ENCODE measurements around the gene RAN. TPM values are rescaled to one million over a fixed set of nuclear protein-coding genes. Genes with fewer than 3 reads are reported as not detected.

RAN gene
- total and polyA plus RNA-seq, 4 donors = 265 to 559 (median 488) TPM

GRCh38 chr12:130920723-130921381 is 49.0 kb downstream of the RAN start:
- Histone ChIP-seq H3K4me1 (ENCODE audit: control insufficient read depth, insufficient read depth, low read length) (peaks cover 26% of the 10 kb centered on the region), H3K27me3 (ENCODE audit: control insufficient read depth, insufficient read depth, low read length) (no peaks in the 10 kb centered on the region), H3K9me3 (ENCODE audit: control insufficient read depth, insufficient read depth, low read length) (peaks cover 2% of the 10 kb centered on the region), H3K27ac (ENCODE audit: low read depth, low read length) (no peak overlapping the region), H3K36me3 (ENCODE audit: control insufficient read depth, insufficient read depth, low read length) (no peaks in the 10 kb centered on the region), H3K4me3 (ENCODE audit: low read depth, low read length) (no peak overlapping the region)
- 79% methylated on average over 3 of the region's 8 CpGs for WGBS (ENCODE audit: insufficient coverage)
- no peak for DNase-seq (ENCODE audit: low read depth in 4 of 6, low spot score in 6 of 6)

DNA sequence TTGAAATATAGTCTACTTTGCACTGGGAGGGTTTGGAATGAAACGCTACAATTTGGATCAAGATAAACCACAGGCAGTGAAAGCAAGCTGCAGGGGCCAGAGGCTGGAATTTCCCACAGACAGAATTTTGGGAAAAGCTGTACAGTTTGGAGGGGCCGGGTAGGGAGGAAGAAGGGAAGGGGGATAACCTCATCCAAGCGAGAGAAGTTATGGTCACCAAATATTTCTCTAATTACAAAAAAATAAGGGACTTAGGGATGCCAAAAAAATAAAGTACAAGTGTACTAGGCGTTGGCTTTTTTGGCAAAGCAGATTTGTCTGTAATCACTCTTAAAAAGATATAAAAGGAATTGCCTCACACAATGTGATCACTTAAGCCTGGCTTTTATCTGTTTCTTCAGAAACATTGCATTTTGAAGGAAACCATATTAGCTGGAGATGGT is 50.7 kb downstream of the RAN start:
- peak overlapping the region; percentile 57 for H3K27ac ChIP-seq (ENCODE audit: low read depth, low read length)
- peaks cover 2% of the 10 kb centered on the region for H3K9me3 ChIP-seq (ENCODE audit: control insufficient read depth, insufficient read depth, low read length)
- peak in 2 of 6 donors; percentile 47 to 52 for DNase-seq (ENCODE audit: low read depth in 4 of 6, low spot score in 6 of 6)
- no peaks in the 10 kb centered on the region for H3K36me3 ChIP-seq (ENCODE audit: control insufficient read depth, insufficient read depth, low read length)
- no peaks in the 10 kb centered on the region for H3K27me3 ChIP-seq (ENCODE audit: control insufficient read depth, insufficient read depth, low read length)
- H3K4me3 ChIP-seq (ENCODE audit: low read depth, low read length) = no peak overlapping the region
- 20% methylated on average over 1 of the region's 4 CpGs for WGBS (ENCODE audit: insufficient coverage)
- H3K4me1 ChIP-seq (ENCODE audit: control insufficient read depth, insufficient read depth, low read length) = peaks cover 16% of the 10 kb centered on the region

GRCh38 chr12:130924966-130925665 is 53.2 kb downstream of the RAN start:
- WGBS (ENCODE audit: insufficient coverage) = 86% methylated on average over 18 of the region's 23 CpGs
- H3K27me3 ChIP-seq (ENCODE audit: control insufficient read depth, insufficient read depth, low read length) = no peaks in the 10 kb centered on the region
- H3K27ac ChIP-seq (ENCODE audit: low read depth, low read length) = peak overlapping the region; percentile 53
- DNase-seq (ENCODE audit: low read depth in 4 of 6, low spot score in 6 of 6) = no peak
- H3K4me3 ChIP-seq (ENCODE audit: low read depth, low read length) = no peak overlapping the region
- H3K9me3 ChIP-seq (ENCODE audit: control insufficient read depth, insufficient read depth, low read length) = peaks cover 2% of the 10 kb centered on the region
- H3K36me3 ChIP-seq (ENCODE audit: control insufficient read depth, insufficient read depth, low read length) = no peaks in the 10 kb centered on the region
- peaks cover 10% of the 10 kb centered on the region for H3K4me1 ChIP-seq (ENCODE audit: control insufficient read depth, insufficient read depth, low read length)

- H3K27ac ChIP-seq (ENCODE audit: low read depth, low read length) = peak overlapping the region; percentile 53
- no peaks in the 10 kb centered on the region for H3K27me3 ChIP-seq (ENCODE audit: control insufficient read depth, insufficient read depth, low read length)
- no peaks in the 10 kb centered on the region for H3K36me3 ChIP-seq (ENCODE audit: control insufficient read depth, insufficient read depth, low read length)
- H3K4me1 ChIP-seq (ENCODE audit: control insufficient read depth, insufficient read depth, low read length) = peaks cover 10% of the 10 kb centered on the region
- H3K9me3 ChIP-seq (ENCODE audit: control insufficient read depth, insufficient read depth, low read length) = peaks cover 2% of the 10 kb centered on the region
- no peak overlapping the region for H3K4me3 ChIP-seq (ENCODE audit: low read depth, low read length)
- DNase-seq (ENCODE audit: low read depth in 4 of 6, low spot score in 6 of 6) = peak in 2 of 6 donors; percentile 31 to 54
- WGBS (ENCODE audit: insufficient coverage) = 33% methylated on average over 1 of the region's 7 CpGs
These were observed 53.8 kb downstream of the RAN start for GRCh38 chr12:130925666-130926015.

Small RNA genes within 50 kb of the gene (small RNA-seq; reads per million reads assigned to genes)
- not detected for gene RF00019 (ENCODE audit: low replicate concordance)
- gene RNU6-1077P (ENCODE audit: low replicate concordance) = not detected

Other genes with a start within 250 kb of the RAN start
- 10 to 100 TPM; 11.4 to 18.4 TPM for gene RIMBP2, start 155.8 kb upstream of the RAN start, total RNA-seq
- 10 to 100 TPM; 36.6 to 37.3 TPM for gene RIMBP2, start 155.8 kb upstream of the RAN start, polyA plus RNA-seq (ENCODE audit: insufficient read length in 2 of 2)
- gene STX2, start 32.8 kb upstream of the RAN start, total RNA-seq = 10 to 100 TPM; 39.2 to 41.4 TPM
- 10 to 100 TPM; 35.5 to 38.4 TPM for gene STX2, start 32.8 kb upstream of the RAN start, polyA plus RNA-seq (ENCODE audit: insufficient read length in 2 of 2)
- 10 to 100 TPM; 13.9 to 15.4 TPM for gene ADGRD1, start 81.8 kb downstream of the RAN start, total RNA-seq
- gene ADGRD1, start 81.8 kb downstream of the RAN start, polyA plus RNA-seq (ENCODE audit: insufficient read length in 2 of 2) = 10 to 100 TPM in 1 of 2 donors, 1 to 10 TPM in 1; 9.9 to 11.4 TPM